Testis (tissue), 2 donors: ENCODE results near the gene THBD.

ENCODE experiments used
- POLR2A ChIP-seq: fragments of 450-650 bp; IDR thresholded peaks from one replicate; pipeline ENCODE4 v1.6.1; 2017; ENCODE audit warnings: antibody characterized with exemption, mild to moderate bottlenecking, moderate library complexity
- TF ChIP-seq, protein P1 (sequence below), 3 experiments: fragments of 450-650 bp in 2 of 3; fragments of 200-600 bp in 1 of 3; sonication (generic) in 1 of 3; IDR thresholded peaks; one replicate each; pipeline ENCODE4 v1.5.1; 2016 to 2019; ENCODE audit warnings: antibody characterized with exemption in 3 of 3, mild to moderate bottlenecking in 2 of 3, moderate library complexity in 1 of 3

DNA sequence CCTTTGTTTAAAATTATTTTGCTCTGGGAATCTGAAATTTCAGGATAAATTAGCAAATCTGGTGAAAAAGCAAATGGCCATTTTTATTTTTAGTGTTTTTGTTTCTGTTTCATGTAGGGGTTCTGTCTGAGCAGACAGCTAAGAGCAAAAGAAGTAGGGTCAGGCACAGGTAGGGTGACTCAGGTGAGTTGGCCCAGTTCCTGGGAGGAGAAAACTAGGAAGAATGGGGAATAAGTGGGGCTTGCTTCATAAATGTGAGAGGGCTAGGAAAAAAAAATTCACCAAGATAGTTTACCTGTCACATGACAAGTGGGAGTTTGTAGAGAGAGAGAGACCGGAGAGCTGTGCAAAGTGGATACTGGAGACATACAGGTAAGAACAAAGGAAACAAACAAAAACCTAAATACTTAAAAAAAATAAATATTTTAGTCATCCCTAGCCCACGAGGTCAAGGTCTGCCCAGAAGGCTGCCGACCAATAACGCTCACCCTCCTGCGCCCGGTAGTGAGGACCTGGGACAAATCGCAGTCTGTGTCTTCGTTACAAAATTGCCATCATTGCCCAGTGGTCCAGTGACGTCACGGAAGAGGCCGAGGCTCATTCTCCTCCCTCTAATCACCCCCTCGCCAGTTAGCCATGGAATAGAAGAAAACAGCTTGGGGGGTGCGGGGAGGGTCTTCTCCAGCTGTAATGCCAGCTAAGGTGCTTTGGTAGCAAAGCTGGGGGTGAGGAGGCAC lies 2.3 kb downstream of the THBD start:
- TF ChIP-seq, protein P1, sequence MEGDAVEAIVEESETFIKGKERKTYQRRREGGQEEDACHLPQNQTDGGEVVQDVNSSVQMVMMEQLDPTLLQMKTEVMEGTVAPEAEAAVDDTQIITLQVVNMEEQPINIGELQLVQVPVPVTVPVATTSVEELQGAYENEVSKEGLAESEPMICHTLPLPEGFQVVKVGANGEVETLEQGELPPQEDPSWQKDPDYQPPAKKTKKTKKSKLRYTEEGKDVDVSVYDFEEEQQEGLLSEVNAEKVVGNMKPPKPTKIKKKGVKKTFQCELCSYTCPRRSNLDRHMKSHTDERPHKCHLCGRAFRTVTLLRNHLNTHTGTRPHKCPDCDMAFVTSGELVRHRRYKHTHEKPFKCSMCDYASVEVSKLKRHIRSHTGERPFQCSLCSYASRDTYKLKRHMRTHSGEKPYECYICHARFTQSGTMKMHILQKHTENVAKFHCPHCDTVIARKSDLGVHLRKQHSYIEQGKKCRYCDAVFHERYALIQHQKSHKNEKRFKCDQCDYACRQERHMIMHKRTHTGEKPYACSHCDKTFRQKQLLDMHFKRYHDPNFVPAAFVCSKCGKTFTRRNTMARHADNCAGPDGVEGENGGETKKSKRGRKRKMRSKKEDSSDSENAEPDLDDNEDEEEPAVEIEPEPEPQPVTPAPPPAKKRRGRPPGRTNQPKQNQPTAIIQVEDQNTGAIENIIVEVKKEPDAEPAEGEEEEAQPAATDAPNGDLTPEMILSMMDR (IDR thresholded peaks at IDR 0.05) = no peak
- no peak for TF ChIP-seq POLR2A
